NCI-H1694 (cell line): ENCODE results near the gene ANKRD42.
"Not testable (repeated sequence)": the region's sequence is repeated elsewhere in the genome, so short reads cannot be mapped to it uniquely, and the experiment has no call there.

Experiments
- DNase-seq: peaks from one replicate; lab custom pipeline; 2025; lab: John Stamatoyannopoulos, UW

ANKRD42 gene

GRCh38 chr11:83174008-83174407 lies 19.5 kb upstream of the ANKRD42 start:
- DNase-seq = no peak

- no peak for DNase-seq
Observed at GRCh38 chr11:83175815-83176214, 17.7 kb upstream of the ANKRD42 start.

- no peak for DNase-seq
Observed at GRCh38 chr11:83181815-83182214, 11.7 kb upstream of the ANKRD42 start.

GRCh38 chr11:83185767-83186166 lies 7.7 kb upstream of the ANKRD42 start:
- no peak for DNase-seq

GRCh38 chr11:83187465-83187864 lies 6.0 kb upstream of the ANKRD42 start:
- no peak for DNase-seq

- no peak for DNase-seq
Observed at GRCh38 chr11:83191491-83191890, 2.0 kb upstream of the ANKRD42 start.

GRCh38 chr11:83191986-83192385 lies 1.5 kb upstream of the ANKRD42 start:
- no peak for DNase-seq

- DNase-seq = no peak
Observed at GRCh38 chr11:83192606-83193245, 786 bp upstream of the ANKRD42 start.

- DNase-seq = no peak
Observed at GRCh38 chr11:83194281-83195142, 1.0 kb downstream of the ANKRD42 start.

GRCh38 chr11:83195143-83195466 lies 1.6 kb downstream of the ANKRD42 start:
- DNase-seq = no peak

- no peak for DNase-seq
Observed at GRCh38 chr11:83195649-83196048, 2.1 kb downstream of the ANKRD42 start.

- no peak for DNase-seq
Observed at GRCh38 chr11:83200035-83200434, 6.5 kb downstream of the ANKRD42 start.

GRCh38 chr11:83205608-83206185 lies 12.2 kb downstream of the ANKRD42 start:
- no peak for DNase-seq

GRCh38 chr11:83206221-83206620 lies 12.7 kb downstream of the ANKRD42 start:
- DNase-seq = no peak

- not testable (repeated sequence) for DNase-seq
Observed at GRCh38 chr11:83206771-83207382, 13.4 kb downstream of the ANKRD42 start.

- no peak for DNase-seq
Observed at GRCh38 chr11:83219095-83219494, 25.6 kb downstream of the ANKRD42 start.

GRCh38 chr11:83220260-83220659 lies 26.7 kb downstream of the ANKRD42 start:
- no peak for DNase-seq

GRCh38 chr11:83221694-83222093 lies 28.2 kb downstream of the ANKRD42 start:
- no peak for DNase-seq

GRCh38 chr11:83222499-83222898 lies 29.0 kb downstream of the ANKRD42 start:
- DNase-seq = no peak

- DNase-seq = no peak
Observed at GRCh38 chr11:83223457-83223856, 29.9 kb downstream of the ANKRD42 start.

- no peak for DNase-seq
Observed at GRCh38 chr11:83235825-83236224, 42.3 kb downstream of the ANKRD42 start.

GRCh38 chr11:83238111-83238510 lies 44.6 kb downstream of the ANKRD42 start:
- no peak for DNase-seq
